ENCODE measurements around the gene PCDHA5. TPM values are rescaled to one million over a fixed set of nuclear protein-coding genes. Genes with fewer than 3 reads are reported as not detected.
A peak's percentile ranks its signal among the peaks of the same experiment; 100 is the strongest.
"Not testable (repeated sequence)": the region's sequence is repeated elsewhere in the genome, so short reads cannot be mapped to it uniquely, and the experiment has no call there.

PCDHA5 gene
- total RNA-seq, 2 experiments from 2014 or later: not detected

GRCh38 chr5:140848139-140849102 lies 27.0 kb downstream of the PCDHA5 start, which contains the start of gene PCDHA9:
Gene PCDHA9 (plus strand): TSS chr5:140848382. CDS start chr5:140848496, 114 bp downstream.
- POLR2A ChIA-PET; intact Hi-C loops (cut with micrococcal nuclease; ENCODE audit: unreplicated experiment); H3K9me2 ChIP-seq (ENCODE audit: insufficient read depth, low read length); BruUV-seq (replicated peaks); H3K36me3 ChIP-seq (ENCODE audit: insufficient read depth, low read length); DNase-seq (ENCODE audit: low spot score); CTCF ChIA-PET (ENCODE audit: unreplicated experiment); H3K9me3 ChIP-seq (ENCODE audit: low read length); H3K4me2 ChIP-seq (ENCODE audit: low read length); H3K27ac ChIP-seq (ENCODE audit: low read depth, low read length, poor library complexity, severe bottlenecking); H4K20me1 ChIP-seq (ENCODE audit: insufficient read depth, low read length); H3K4me3 ChIP-seq (ENCODE audit: low read depth, low read length, poor library complexity, severe bottlenecking); H3K4me1 ChIP-seq (ENCODE audit: insufficient read depth, low read length, poor library complexity, severe bottlenecking); H3K79me2 ChIP-seq (ENCODE audit: insufficient read depth, low read depth, low read length); H2AFZ ChIP-seq (ENCODE audit: low read length): not testable (repeated sequence)
- TF ChIP-seq CTCF (conservative IDR thresholded peaks at IDR 0.05; ENCODE audit: low read length): peak; percentile 45; the same call in 1 of the 2 replicates

- BruUV-seq (replicated peaks); H3K79me2 ChIP-seq (ENCODE audit: insufficient read depth, low read depth, low read length); H3K4me2 ChIP-seq (ENCODE audit: low read length); POLR2A ChIA-PET; H3K36me3 ChIP-seq (ENCODE audit: insufficient read depth, low read length); H3K4me1 ChIP-seq (ENCODE audit: insufficient read depth, low read length, poor library complexity, severe bottlenecking); DNase-seq (ENCODE audit: low spot score); CTCF ChIA-PET (ENCODE audit: unreplicated experiment); H2AFZ ChIP-seq (ENCODE audit: low read length); H3K9me3 ChIP-seq (ENCODE audit: low read length); H3K27ac ChIP-seq (ENCODE audit: low read depth, low read length, poor library complexity, severe bottlenecking); H4K20me1 ChIP-seq (ENCODE audit: insufficient read depth, low read length); H3K9me2 ChIP-seq (ENCODE audit: insufficient read depth, low read length); H3K4me3 ChIP-seq (ENCODE audit: low read depth, low read length, poor library complexity, severe bottlenecking); intact Hi-C loops (cut with micrococcal nuclease; ENCODE audit: unreplicated experiment): not testable (repeated sequence)
Measured at GRCh38 chr5:140849831-140850634, 28.6 kb downstream of the PCDHA5 start.

GRCh38 chr5:140855772-140856674 lies 34.6 kb downstream of the PCDHA5 start, which contains the start of gene PCDHA10:
Gene PCDHA10 (plus strand): TSS chr5:140855897. CDS start chr5:140856049, 152 bp downstream.
- H3K27ac ChIP-seq (ENCODE audit: low read depth, low read length, poor library complexity, severe bottlenecking): no peak within 1 kb of the TSS
- H3K9me3 ChIP-seq (ENCODE audit: low read length): no peaks in the 10 kb centered on the region
- DNase-seq (ENCODE audit: low spot score): peak; percentile 18
- BruUV-seq (replicated peaks): no TSS peak
- no peaks in the 10 kb centered on the region for H3K36me3 ChIP-seq (ENCODE audit: insufficient read depth, low read length)
- TF ChIP-seq CTCF (conservative IDR thresholded peaks at IDR 0.05; ENCODE audit: low read length): peak; percentile 68
- no peak for TF ChIP-seq EZH2phosphoT487 (IDR thresholded peaks at IDR 0.05; ENCODE audit: borderline replicate concordance, low read depth, low read length)
- H3K4me3 ChIP-seq (ENCODE audit: low read depth, low read length, poor library complexity, severe bottlenecking): no peak within 1 kb of the TSS
- ChIA-PET POLR2A (no interaction called here), CTCF (ENCODE audit: unreplicated experiment) (no interaction called here)
- no peak within 1 kb of the TSS for H2AFZ ChIP-seq (ENCODE audit: low read length)
- H3K4me2 ChIP-seq (ENCODE audit: low read length): no peak within 1 kb of the TSS
- intact Hi-C loops (cut with micrococcal nuclease; ENCODE audit: unreplicated experiment): no loop called here
- H3K9me2 ChIP-seq (ENCODE audit: insufficient read depth, low read length): no peaks in the 10 kb centered on the region
- H3K4me1 ChIP-seq (ENCODE audit: insufficient read depth, low read length, poor library complexity, severe bottlenecking): no peaks in the 10 kb centered on the region
- no peaks in the 10 kb centered on the region for H3K79me2 ChIP-seq (ENCODE audit: insufficient read depth, low read depth, low read length)
- no peaks in the 10 kb centered on the region for H4K20me1 ChIP-seq (ENCODE audit: insufficient read depth, low read length)

Data from OCI-LY7 (cell line).